Left cardiac atrium (tissue), 4 donors: ENCODE data around the gene TMTC2. TPM values are rescaled to one million over a fixed set of nuclear protein-coding genes. Genes with fewer than 3 reads are reported as not detected.

Source experiments
- ATAC-seq, 2 donors: fragments of 200-7000 bp; cut with Tn5 transposase; one replicate each; pipeline ENCODE4 v1.9.1; 2020; ENCODE audit warnings: mild to moderate bottlenecking in 2 of 2, moderate library complexity in 2 of 2
- DNase-seq: peaks from one replicate; pipeline ENCODE4 v3.0.0-alpha.2; 2020
- intact Hi-C, 2 donors: fragments of 100-400 bp; cut with DNase I; formaldehyde crosslinking; loops; one replicate each; pipeline versions ENCODE4 v1.14.1 to v1.15.1; 2022 to 2023
- total RNA-seq, 2 donors: library from RNA; stranded (reverse); fragmentation: NEBNext Ultra II Directional; extraction: Animal tissue kit (Norgen Biotek cat#: 25700); gene quantifications; one replicate each; pipeline ENCODE4 v1.2.1, GENCODE V29; 2021
- donor health status: DM: no; HTN: yes; CAD: no.
- donor health status: DM: no; HTN: yes; CAD: no; lungs with severe emphysema.
- donor health status: DM: yes; HTN: yes; CAD: no.
- donor health status: Dilated cardiomyopathy.

TMTC2 gene
- total RNA-seq, 2 donors from 2014 or later: 3.3 to 5.2 TPM

GRCh38 chr12:82862876-82863649, 176.4 kb downstream of the TMTC2 start:
- DNase-seq: no peak
- no peak for ATAC-seq
- intact Hi-C loops: no loop called here

- DNase-seq (no peak), ATAC-seq (no peak)
- intact Hi-C loops: no loop called here
Measured at GRCh38 chr12:82866227-82866775, 179.6 kb downstream of the TMTC2 start.

- intact Hi-C loops: no loop called here
- ATAC-seq: no peak
- DNase-seq: no peak
Measured at GRCh38 chr12:82866946-82867345, 180.2 kb downstream of the TMTC2 start.

GRCh38 chr12:82867762-82868500, 181.2 kb downstream of the TMTC2 start:
- ATAC-seq (no peak), DNase-seq (no peak)
- intact Hi-C loops: no loop called here

- no peak for ATAC-seq
- intact Hi-C loops: no loop called here
- no peak for DNase-seq
Measured at GRCh38 chr12:82870771-82871377, 184.2 kb downstream of the TMTC2 start.

GRCh38 chr12:82872088-82872487, 185.4 kb downstream of the TMTC2 start:
- ATAC-seq (no peak), DNase-seq (no peak)
- intact Hi-C loops: no loop called here

GRCh38 chr12:82873309-82873708, 186.6 kb downstream of the TMTC2 start:
- intact Hi-C loops: no loop called here
- DNase-seq (no peak), ATAC-seq (no peak)

GRCh38 chr12:82873951-82874350, 187.2 kb downstream of the TMTC2 start:
- no peak for ATAC-seq
- intact Hi-C loops: no loop called here
- DNase-seq: no peak

GRCh38 chr12:82874945-82875344, 188.2 kb downstream of the TMTC2 start:
- ATAC-seq (no peak), DNase-seq (no peak)
- intact Hi-C loops: no loop called here

GRCh38 chr12:82876075-82876474, 189.4 kb downstream of the TMTC2 start:
- DNase-seq: no peak
- intact Hi-C loops: no loop called here
- no peak for ATAC-seq

GRCh38 chr12:82877963-82878362, 191.3 kb downstream of the TMTC2 start:
- intact Hi-C loops: no loop called here
- no peak for DNase-seq
- no peak for ATAC-seq

- intact Hi-C loops: no loop called here
- no peak for DNase-seq
- ATAC-seq: peak in 1 of 2 donors; percentile 16
Measured at GRCh38 chr12:82880442-82880901, 193.8 kb downstream of the TMTC2 start.

- ATAC-seq: no peak
- DNase-seq: no peak
- intact Hi-C loops: no loop called here
Measured at GRCh38 chr12:82883394-82884355, 197.0 kb downstream of the TMTC2 start.

GRCh38 chr12:82886671-82887340, 200.1 kb downstream of the TMTC2 start:
- intact Hi-C loops: no loop called here
- ATAC-seq (no peak), DNase-seq (no peak)

- intact Hi-C loops: loop anchor here in 1 of 2 donors (10.0 kb wide), 1 partner anchor 521 kb away; no protein-coding TSS in a partner anchor
- no peak for DNase-seq
- no peak for ATAC-seq
Measured at GRCh38 chr12:82893896-82894295, 207.2 kb downstream of the TMTC2 start.

GRCh38 chr12:82896277-82896676, 209.6 kb downstream of the TMTC2 start:
- ATAC-seq (no peak), DNase-seq (no peak)
- intact Hi-C loops: loop anchor here in 1 of 2 donors (10.0 kb wide), 1 partner anchor 519 kb away; no protein-coding TSS in a partner anchor

- intact Hi-C loops: loop anchor here in 1 of 2 donors (10.0 kb wide), 1 partner anchor 518 kb away; no protein-coding TSS in a partner anchor
- ATAC-seq (peak in 1 of 2 donors; percentile 66), DNase-seq (no peak)
Measured at GRCh38 chr12:82896979-82897378, 210.3 kb downstream of the TMTC2 start.

GRCh38 chr12:82898441-82898840, 211.7 kb downstream of the TMTC2 start:
- DNase-seq (no peak), ATAC-seq (no peak)
- intact Hi-C loops: loop anchor here in 1 of 2 donors (10.0 kb wide), 1 partner anchor 516 kb away; no protein-coding TSS in a partner anchor
